ENCODE results near the gene HBP1.
"Not testable (repeated sequence)": the region's sequence is repeated elsewhere in the genome, so short reads cannot be mapped to it uniquely, and the experiment has no call there.

Gene HBP1

DNA sequence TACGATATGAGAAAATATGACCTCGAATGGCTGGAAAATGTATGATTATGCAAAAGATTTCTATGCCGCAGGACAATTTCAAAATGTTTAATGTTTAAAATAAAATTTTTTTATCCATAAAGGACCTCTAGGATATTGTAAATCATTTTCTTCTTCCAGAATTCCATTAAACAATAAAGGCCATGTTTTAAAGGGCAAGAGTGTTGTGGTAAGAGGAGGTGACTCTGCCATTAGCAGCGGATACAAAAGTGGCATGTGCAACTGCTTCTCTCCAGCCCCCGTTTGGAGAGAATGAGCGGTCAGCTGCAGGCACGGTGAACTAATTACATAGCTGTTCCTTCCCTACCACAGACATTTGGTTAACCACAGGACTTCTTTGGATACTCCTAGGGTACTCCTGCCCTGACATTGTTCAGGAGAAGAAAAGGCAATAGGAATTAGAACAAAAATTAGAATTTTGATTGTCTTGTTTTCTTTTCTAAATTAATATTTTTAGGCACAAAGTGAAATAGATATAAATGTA is 63.8 kb downstream of the HBP1 start:
- DNase-seq, result no peak

DNA sequence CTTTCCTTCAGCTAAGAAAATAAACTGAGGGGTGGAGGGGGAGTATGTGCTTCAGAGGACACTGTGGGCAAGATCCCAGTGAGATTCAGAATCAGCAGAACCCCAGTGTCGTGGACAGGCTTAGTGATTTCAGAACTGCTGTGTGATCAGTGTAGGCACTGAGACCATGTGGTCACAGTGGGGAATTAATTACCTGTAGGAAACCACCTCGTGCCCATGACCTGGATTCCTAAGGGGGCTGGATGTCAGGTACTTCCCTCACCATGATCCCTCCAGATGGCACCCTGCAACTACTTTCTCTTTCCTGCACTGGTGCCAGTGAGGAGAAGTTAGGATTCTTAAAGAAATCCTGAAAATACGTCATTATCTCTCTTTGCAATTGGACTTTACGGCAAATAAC is 64.4 kb downstream of the HBP1 start:
- DNase-seq, result no peak

DNA sequence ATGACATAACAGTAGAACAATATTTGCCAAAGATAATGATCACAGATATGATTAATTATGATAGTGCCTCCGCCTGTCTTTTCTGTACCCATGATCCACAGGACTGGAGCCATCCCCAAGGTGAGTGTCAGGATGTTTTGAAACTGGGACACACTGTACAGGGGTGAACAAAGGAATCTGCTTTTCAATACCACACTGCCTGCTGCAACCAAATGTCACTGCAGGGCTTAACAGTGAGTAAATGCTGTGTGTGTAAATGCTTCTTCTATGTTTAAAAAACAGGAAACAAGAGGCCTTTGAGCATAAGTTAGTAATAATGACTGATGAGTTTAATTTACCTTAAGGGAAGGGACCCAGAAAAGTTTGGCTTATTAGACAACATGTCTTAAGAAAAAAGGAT is 65.2 kb downstream of the HBP1 start:
- DNase-seq, result no peak

DNA sequence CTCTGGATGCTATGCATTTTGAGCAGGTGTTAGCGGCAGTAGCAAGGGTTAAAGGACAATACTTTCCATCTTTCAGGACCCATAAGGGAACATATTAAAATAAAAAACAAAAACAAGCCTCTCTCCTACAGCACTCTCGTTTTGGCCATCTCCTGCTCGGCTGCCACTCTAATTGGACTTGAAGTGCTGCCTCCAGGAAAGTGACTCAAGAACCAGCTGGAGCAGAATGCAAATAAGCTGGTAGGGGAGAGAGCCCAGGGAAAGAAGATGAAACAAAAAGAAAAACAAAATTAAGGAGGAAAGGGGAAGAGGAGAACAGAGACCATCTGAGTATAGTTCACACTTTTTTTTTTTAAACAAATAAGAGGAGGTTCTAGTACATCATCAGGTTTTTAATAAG is 65.6 kb downstream of the HBP1 start:
- DNase-seq, result no peak

DNA sequence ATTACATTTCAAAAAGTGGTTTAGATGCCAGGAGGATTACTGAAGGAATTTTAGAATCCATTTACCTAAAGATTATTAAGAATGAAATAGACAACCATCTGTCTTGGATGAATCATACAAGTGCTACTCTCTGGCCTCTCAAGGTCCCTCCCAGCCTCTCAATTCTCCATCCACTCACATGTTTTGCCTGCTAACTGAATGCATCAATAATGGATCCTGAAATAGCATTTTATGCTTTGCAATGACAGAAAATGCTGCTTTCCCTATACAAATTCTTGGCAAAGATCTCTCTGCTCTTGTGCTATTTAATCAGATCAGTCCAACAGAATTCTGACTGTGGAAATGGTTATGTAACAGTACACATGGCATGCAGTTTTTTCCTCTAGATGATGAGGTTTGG is 68.1 kb downstream of the HBP1 start:
- no peak for DNase-seq

DNA sequence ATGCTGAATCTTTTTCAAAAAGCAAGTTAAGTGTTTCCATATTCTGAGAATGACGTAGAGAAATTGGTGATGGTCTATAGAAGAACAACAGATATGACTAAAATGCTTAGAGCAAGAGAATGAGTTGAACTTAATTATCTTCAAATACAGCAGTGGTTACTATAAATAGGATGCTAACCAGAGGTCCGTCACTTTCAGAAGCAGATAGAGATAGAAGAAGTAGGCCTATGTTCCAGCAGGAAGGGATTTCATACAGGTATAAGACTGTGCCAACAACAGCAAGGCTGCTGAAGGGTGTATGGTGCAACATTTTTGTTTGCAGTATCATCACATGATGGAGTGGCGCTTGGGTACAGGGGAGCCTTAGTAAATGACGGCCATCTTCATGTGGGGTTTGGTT is 68.6 kb downstream of the HBP1 start:
- no peak for DNase-seq

DNA sequence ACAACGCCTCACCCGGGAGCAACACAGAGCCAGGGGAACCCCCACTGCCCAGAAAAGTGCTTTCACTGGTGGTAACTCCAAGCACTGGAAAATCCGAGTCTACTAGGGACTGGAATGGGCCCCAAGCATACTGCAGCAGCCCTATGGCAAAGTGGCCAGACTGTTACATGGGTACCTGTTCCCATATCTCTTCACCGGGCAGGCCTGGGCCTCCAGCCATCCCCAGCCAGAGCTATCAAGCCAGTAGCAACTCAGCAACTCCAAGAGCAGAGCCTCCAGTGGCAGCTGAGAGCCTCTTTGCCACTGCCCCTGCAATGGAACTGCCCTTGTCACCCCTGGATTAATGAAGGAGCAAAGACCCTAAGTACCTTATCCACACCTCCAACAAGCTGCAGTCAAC is 73.5 kb downstream of the HBP1 start:
- no peak for DNase-seq

DNA sequence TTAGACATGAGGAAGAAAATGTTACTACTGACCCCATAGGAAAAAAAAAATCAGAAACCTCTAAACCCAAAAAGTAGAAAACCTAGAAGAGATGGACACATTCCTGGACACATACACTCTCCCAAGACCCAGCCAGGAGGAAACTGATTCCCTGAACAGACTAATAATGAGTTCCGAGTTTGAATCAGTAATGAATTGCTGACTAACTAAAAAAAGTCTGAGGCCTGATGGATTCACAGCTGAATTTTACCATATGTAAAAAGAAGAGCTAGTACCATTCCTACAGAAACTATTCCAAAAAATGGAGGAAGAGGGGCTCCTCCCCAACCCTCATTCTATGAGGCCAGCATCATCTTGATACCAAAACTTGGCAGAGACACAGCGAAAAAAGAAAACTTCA is 75.8 kb downstream of the HBP1 start:
- no peak for DNase-seq

DNA sequence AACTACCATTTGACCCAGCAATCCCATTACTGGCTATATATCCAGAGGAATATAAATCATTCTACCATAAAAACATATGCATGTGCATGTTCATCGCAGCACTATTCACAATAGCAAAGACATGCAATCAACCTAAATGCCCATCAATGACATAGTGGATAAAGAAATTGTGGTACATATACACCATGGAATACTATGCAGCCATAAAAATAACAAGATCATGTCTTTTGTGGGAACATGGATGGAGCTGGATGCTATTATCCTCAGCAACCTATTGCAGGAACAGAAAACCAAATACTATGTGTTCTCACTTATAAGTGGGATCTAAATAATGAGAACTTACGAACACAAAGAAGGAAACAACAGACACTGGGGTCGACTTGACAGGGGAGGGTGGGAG is 78.0 kb downstream of the HBP1 start:
- DNase-seq, result not testable (repeated sequence)

DNA sequence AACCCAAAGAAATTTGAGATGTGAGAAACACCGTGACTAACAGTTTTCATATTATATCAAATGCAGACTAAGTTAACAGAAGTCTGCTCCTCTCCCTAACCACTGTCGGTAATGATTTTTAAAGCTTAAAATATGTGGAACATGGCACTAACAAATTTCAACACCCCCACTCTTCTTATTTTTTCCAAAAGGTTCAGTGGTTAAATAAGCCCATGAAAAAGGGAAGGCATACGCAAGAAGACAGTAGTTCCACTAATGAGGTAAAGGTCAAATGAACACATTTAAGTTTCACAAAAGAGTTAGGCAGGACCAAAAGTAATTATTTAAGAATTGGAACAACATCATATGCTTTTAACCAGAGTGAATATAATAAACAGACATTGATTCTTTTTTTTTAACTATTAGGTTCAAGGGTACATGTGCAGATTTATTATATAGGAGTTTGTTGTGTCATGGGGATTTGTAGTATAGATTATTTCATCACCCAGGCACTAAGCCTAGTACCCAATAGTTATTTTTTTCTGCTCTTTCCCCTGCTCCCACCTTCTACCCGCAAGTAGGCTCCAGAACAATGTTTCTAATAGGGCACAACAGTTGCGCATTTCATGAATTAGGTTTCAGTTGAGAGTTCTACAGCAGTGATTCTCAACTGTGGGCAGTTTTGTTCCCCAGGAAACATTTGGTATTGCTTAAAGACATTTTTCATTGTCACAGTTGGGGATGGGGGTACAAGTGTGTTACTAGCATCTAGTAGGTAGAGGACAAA is 79.9 kb downstream of the HBP1 start:
- no peak for DNase-seq

DNA sequence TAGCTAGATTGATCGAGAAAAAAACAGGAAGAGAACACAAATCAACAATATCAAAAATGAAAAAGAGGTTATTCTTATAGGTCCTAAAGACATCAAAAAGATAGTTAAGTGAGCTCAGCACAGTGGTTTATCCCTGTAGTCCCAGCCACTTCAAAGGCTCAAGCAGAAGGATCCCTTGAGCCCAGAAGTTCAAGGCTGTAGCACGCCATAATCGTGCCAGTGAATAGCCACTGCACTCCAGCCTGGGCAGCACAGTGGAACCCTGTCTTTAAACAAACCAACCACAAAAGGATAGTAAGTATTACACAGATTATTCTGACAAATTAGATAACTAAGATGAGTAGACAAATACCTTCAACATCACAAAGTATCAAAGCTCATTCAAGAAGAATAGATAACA is 83.2 kb downstream of the HBP1 start:
- DNase-seq, result no peak
